Naive thymus-derived CD8-positive, alpha-beta T cell (primary cell): ENCODE results near the gene NPB. TPM values are rescaled to one million over a fixed set of nuclear protein-coding genes. Genes with fewer than 3 reads are reported as not detected.

Experiments used
- ATAC-seq, 2 donors: fragments of 150-1000 bp; cut with Tn5 transposase in 1 of 2; sonication (Bioruptor Pico), chemical (Tn5 transposase) in 1 of 2; 1 replicate in 1 of 2; 2 replicates in 1 of 2; pipeline ENCODE4 v1.10.0; 2021; ENCODE audit warnings: mild to moderate bottlenecking in 2 of 2, moderate library complexity in 2 of 2
- POLR2A ChIA-PET: fragments of 350-600 bp; sonication (Branson Sonifier 250); formaldehyde crosslinking; loops from one replicate; lab custom pipeline; 2021; ENCODE audit warnings: antibody characterized with exemption; lab: Charles Lee
- DNase-seq, 10 donors: peaks; one replicate each; pipeline versions ENCODE4 v3.0.0 to v3.0.0-alpha.2; 2020 to 2022
- H3K27ac Mint-ChIP-seq, 10 donors: one replicate each; pipeline ENCODE4 v1.8.0; 2020 to 2022; ENCODE audit warnings: mild to moderate bottlenecking in 10 of 10, mixed read lengths in 10 of 10, moderate library complexity in 4 of 10, inconsistent platforms in 1 of 10
- H3K27me3 Mint-ChIP-seq, 5 donors: one replicate each; pipeline ENCODE4 v1.8.0; 2021 to 2022; ENCODE audit warnings: mixed read lengths in 5 of 5
- H3K36me3 Mint-ChIP-seq, 3 donors: one replicate each; pipeline ENCODE4 v1.8.0; 2020 to 2022; ENCODE audit warnings: mixed read lengths in 3 of 3, mild to moderate bottlenecking in 2 of 3, inconsistent platforms in 1 of 3
- H3K4me1 Mint-ChIP-seq, 4 donors: one replicate each; pipeline ENCODE4 v1.8.0; 2021 to 2022; ENCODE audit warnings: mixed read lengths in 4 of 4
- H3K4me3 Mint-ChIP-seq, 10 donors: one replicate each; pipeline ENCODE4 v1.8.0; 2020 to 2022; ENCODE audit warnings: mild to moderate bottlenecking in 10 of 10, mixed read lengths in 10 of 10, moderate library complexity in 6 of 10, inconsistent platforms in 1 of 10
- H3K9me3 Mint-ChIP-seq, 9 donors: one replicate each; pipeline ENCODE4 v1.8.0; 2020 to 2022; ENCODE audit warnings: mixed read lengths in 9 of 9, mild to moderate bottlenecking in 3 of 9, inconsistent platforms in 1 of 9, moderate library complexity in 1 of 9
- polyA plus RNA-seq, 3 donors: library from polyadenylated mRNA; unstranded; fragments of 300-500 nt; fragmentation: Illumina TruSeq; gene quantifications; one replicate each; pipeline ENCODE4 v1.2.3, GENCODE V29; 2021
- total RNA-seq, 8 experiments: library from RNA in 2 of 8; stranded (reverse) in 2 of 8; gene quantifications; one replicate each; pipeline ENCODE4 v1.2.3 and lab custom pipeline; 2021 to 2026

The NPB gene
- total and polyA plus RNA-seq, 5 experiments from 2014 or later, result 0.69 to 1.0 TPM; not detected in 3

- H3K36me3 Mint-ChIP-seq, result peaks cover 0 to 26% (median 2%) of the 10 kb centered on the region in 3 donors
- peaks cover 11 to 46% (median 36%) of the 10 kb centered on the region in 4 donors for H3K4me1 Mint-ChIP-seq
- peak; percentile 91 to 98 (median 95) for DNase-seq
- H3K27ac Mint-ChIP-seq, result peak overlapping the region; percentile 88 to 98 (median 95)
- H3K27me3 Mint-ChIP-seq, result no peaks in the 10 kb centered on the region
- peak; percentile 41 to 53 for ATAC-seq
- POLR2A ChIA-PET, result interaction anchor here (0.5 to 6.9 kb wide), 22 partner anchors 9 to 360 kb away, joined by 3 to 71 read pairs (median 6); partner anchors contain the start of genes ACTG1, ALYREF, ANAPC11 and ARL16
- H3K4me3 Mint-ChIP-seq, result peak overlapping the region; percentile 83 to 94 (median 87)
- H3K9me3 Mint-ChIP-seq, result no peaks in the 10 kb centered on the region
These were observed 30.4 kb upstream of the NPB start for GRCh38 chr17:81871387-81872230.

GRCh38 chr17:81877569-81877968, 24.5 kb upstream of the NPB start:
- peak overlapping the region in 1 of 10 donors; percentile 29 for H3K4me3 Mint-ChIP-seq
- peaks cover 0 to 21% (median 11%) of the 10 kb centered on the region in 4 donors for H3K4me1 Mint-ChIP-seq

GRCh38 chr17:81878294-81878693, 23.7 kb upstream of the NPB start:
- Mint-ChIP-seq H3K9me3 (no peaks in the 10 kb centered on the region), H3K27ac (no peak overlapping the region), H3K4me1 (peaks cover 0 to 14% (median 6%) of the 10 kb centered on the region in 4 donors), H3K4me3 (no peak overlapping the region), H3K27me3 (no peaks in the 10 kb centered on the region), H3K36me3 (peaks cover 0 to 37% (median 4%) of the 10 kb centered on the region in 3 donors)
- no peak for ATAC-seq
- DNase-seq, result no peak
- POLR2A ChIA-PET, result no interaction called here

More at GRCh38 chr17:81877569-81877968, 24.5 kb upstream of the NPB start:
- no peaks in the 10 kb centered on the region for H3K9me3 Mint-ChIP-seq
- peak overlapping the region in 1 of 10 donors; percentile 27 for H3K27ac Mint-ChIP-seq
- H3K36me3 Mint-ChIP-seq, result peaks cover 0 to 33% (median 4%) of the 10 kb centered on the region in 3 donors
- POLR2A ChIA-PET, result no interaction called here
- DNase-seq, result no peak
- no peak for ATAC-seq
- H3K27me3 Mint-ChIP-seq, result no peaks in the 10 kb centered on the region

- Mint-ChIP-seq H3K27ac (no peak overlapping the region), H3K27me3 (no peaks in the 10 kb centered on the region), H3K4me3 (no peak overlapping the region), H3K4me1 (peaks cover 0 to 8% (median 4%) of the 10 kb centered on the region in 4 donors), H3K36me3 (peaks cover 0 to 45% (median 4%) of the 10 kb centered on the region in 3 donors), H3K9me3 (no peaks in the 10 kb centered on the region)
- no peak for DNase-seq
- no peak for ATAC-seq
- POLR2A ChIA-PET, result no interaction called here
These were observed 22.9 kb upstream of the NPB start for GRCh38 chr17:81879121-81879520.

- peak in 1 of 2 donors; percentile 43 for ATAC-seq
- DNase-seq, result no peak
- peak overlapping the region in 1 of 10 donors; percentile 63 for H3K27ac Mint-ChIP-seq
- H3K9me3 Mint-ChIP-seq, result no peaks in the 10 kb centered on the region
- peaks cover 11 to 15% (median 13%) of the 10 kb centered on the region in 4 donors for H3K4me1 Mint-ChIP-seq
- no peak overlapping the region for H3K4me3 Mint-ChIP-seq
- POLR2A ChIA-PET, result interaction anchor here (1.3 to 2.7 kb wide), 2 partner anchors 12 to 14 kb away, joined by 4 to 10 read pairs; partner anchors contain the start of gene ARHGDIA
- peaks cover 0 to 68% (median 9%) of the 10 kb centered on the region in 3 donors for H3K36me3 Mint-ChIP-seq
- H3K27me3 Mint-ChIP-seq, result no peaks in the 10 kb centered on the region
These were observed 17.5 kb upstream of the NPB start for GRCh38 chr17:81884520-81884919.

- H3K27ac Mint-ChIP-seq, result peak overlapping the region in 2 of 10 donors; percentile 45 to 63
- no peak overlapping the region for H3K4me3 Mint-ChIP-seq
- no peaks in the 10 kb centered on the region for H3K9me3 Mint-ChIP-seq
- DNase-seq, result no peak
- no peaks in the 10 kb centered on the region for H3K27me3 Mint-ChIP-seq
- ATAC-seq, result no peak
- H3K4me1 Mint-ChIP-seq, result peaks cover 13 to 16% (median 15%) of the 10 kb centered on the region in 4 donors
- H3K36me3 Mint-ChIP-seq, result peaks cover 0 to 63% (median 6%) of the 10 kb centered on the region in 3 donors
- POLR2A ChIA-PET, result interaction anchor here (1.3 to 2.7 kb wide), 2 partner anchors 13 to 15 kb away, joined by 4 to 10 read pairs; partner anchors contain the start of gene ARHGDIA
These were observed 17.1 kb upstream of the NPB start for GRCh38 chr17:81884968-81885367.

GRCh38 chr17:81885454-81885853, 16.6 kb upstream of the NPB start:
- peaks cover 0 to 59% (median 6%) of the 10 kb centered on the region in 3 donors for H3K36me3 Mint-ChIP-seq
- DNase-seq, result no peak
- peak overlapping the region in 4 of 10 donors; percentile 28 to 50 (median 45) for H3K27ac Mint-ChIP-seq
- no peaks in the 10 kb centered on the region for H3K27me3 Mint-ChIP-seq
- no peak for ATAC-seq
- no peak overlapping the region for H3K4me3 Mint-ChIP-seq
- H3K9me3 Mint-ChIP-seq, result no peaks in the 10 kb centered on the region
- POLR2A ChIA-PET, result interaction anchor here (1.3 to 2.7 kb wide), 2 partner anchors 13 to 15 kb away, joined by 4 to 10 read pairs; partner anchors contain the start of gene ARHGDIA
- peaks cover 13 to 20% (median 17%) of the 10 kb centered on the region in 4 donors for H3K4me1 Mint-ChIP-seq

GRCh38 chr17:81885869-81886548, 16.0 kb upstream of the NPB start:
- ATAC-seq, result no peak
- POLR2A ChIA-PET, result interaction anchor here (8.9 kb wide), 1 partner anchor 14 kb away, joined by 71 read pairs; the partner anchor contains the start of gene ARHGDIA
- H3K4me3 Mint-ChIP-seq, result peak overlapping the region in 1 of 10 donors; percentile 54

GRCh38 chr17:81888105-81888987, 13.7 kb upstream of the NPB start:
- H3K9me3 Mint-ChIP-seq, result no peaks in the 10 kb centered on the region

More at GRCh38 chr17:81885869-81886548, 16.0 kb upstream of the NPB start:
- Mint-ChIP-seq H3K4me1 (peaks cover 13 to 22% (median 20%) of the 10 kb centered on the region in 4 donors), H3K27ac (peak overlapping the region in 1 of 10 donors; percentile 28), H3K9me3 (no peaks in the 10 kb centered on the region), H3K36me3 (peaks cover 0 to 57% (median 6%) of the 10 kb centered on the region in 3 donors), H3K27me3 (no peaks in the 10 kb centered on the region)
- DNase-seq, result no peak

GRCh38 chr17:81888988-81889595, 12.9 kb upstream of the NPB start:
- Mint-ChIP-seq H3K4me3 (peak overlapping the region; percentile 31 to 93 (median 62)), H3K27me3 (no peaks in the 10 kb centered on the region), H3K36me3 (peaks cover 0 to 43% (median 6%) of the 10 kb centered on the region in 3 donors), H3K4me1 (peaks cover 13 to 36% (median 26%) of the 10 kb centered on the region in 4 donors), H3K27ac (peak overlapping the region in 7 of 10 donors; percentile 56 to 97 (median 65)), H3K9me3 (no peaks in the 10 kb centered on the region)
- POLR2A ChIA-PET, result interaction anchor here (8.9 kb wide), 1 partner anchor 17 kb away, joined by 71 read pairs; the partner anchor contains the start of gene ARHGDIA
- no peak for ATAC-seq
- no peak for DNase-seq

More at GRCh38 chr17:81888105-81888987, 13.7 kb upstream of the NPB start:
- no peak for ATAC-seq
- Mint-ChIP-seq H3K27me3 (no peaks in the 10 kb centered on the region), H3K4me1 (peaks cover 13 to 33% (median 26%) of the 10 kb centered on the region in 4 donors), H3K36me3 (peaks cover 0 to 50% (median 6%) of the 10 kb centered on the region in 3 donors), H3K4me3 (peak overlapping the region in 8 of 10 donors; percentile 31 to 93 (median 66)), H3K27ac (peak overlapping the region in 5 of 10 donors; percentile 20 to 97 (median 65))
- DNase-seq, result no peak
- POLR2A ChIA-PET, result interaction anchor here (0.5 to 8.9 kb wide), 2 partner anchors 16 to 535 kb away, joined by 4 to 71 read pairs; partner anchors contain the start of gene ARHGDIA

GRCh38 chr17:81889602-81890001, 12.4 kb upstream of the NPB start:
- H3K36me3 Mint-ChIP-seq, result peaks cover 0 to 42% (median 6%) of the 10 kb centered on the region in 3 donors

More at GRCh38 chr17:81889602-81890001, 12.4 kb upstream of the NPB start:
- peaks cover 13 to 36% (median 26%) of the 10 kb centered on the region in 4 donors for H3K4me1 Mint-ChIP-seq
- H3K9me3 Mint-ChIP-seq, result no peaks in the 10 kb centered on the region
- H3K27ac Mint-ChIP-seq, result peak overlapping the region in 8 of 10 donors; percentile 56 to 97 (median 86)
- no peak for ATAC-seq
- DNase-seq, result no peak
- no peaks in the 10 kb centered on the region for H3K27me3 Mint-ChIP-seq
- H3K4me3 Mint-ChIP-seq, result peak overlapping the region in 9 of 10 donors; percentile 41 to 93 (median 85)
- POLR2A ChIA-PET, result interaction anchor here (1.0 to 8.9 kb wide), 2 partner anchors 9 to 17 kb away, joined by 3 to 71 read pairs; partner anchors contain the start of gene ARHGDIA
